NCI-H128 (cell line): ENCODE results near the gene NR2E1.

Experiments used
- DNase-seq: peaks from one replicate; lab custom pipeline; 2025; ENCODE audit not compliant: unreplicated experiment; lab: John Stamatoyannopoulos, UW

Gene NR2E1

DNA sequence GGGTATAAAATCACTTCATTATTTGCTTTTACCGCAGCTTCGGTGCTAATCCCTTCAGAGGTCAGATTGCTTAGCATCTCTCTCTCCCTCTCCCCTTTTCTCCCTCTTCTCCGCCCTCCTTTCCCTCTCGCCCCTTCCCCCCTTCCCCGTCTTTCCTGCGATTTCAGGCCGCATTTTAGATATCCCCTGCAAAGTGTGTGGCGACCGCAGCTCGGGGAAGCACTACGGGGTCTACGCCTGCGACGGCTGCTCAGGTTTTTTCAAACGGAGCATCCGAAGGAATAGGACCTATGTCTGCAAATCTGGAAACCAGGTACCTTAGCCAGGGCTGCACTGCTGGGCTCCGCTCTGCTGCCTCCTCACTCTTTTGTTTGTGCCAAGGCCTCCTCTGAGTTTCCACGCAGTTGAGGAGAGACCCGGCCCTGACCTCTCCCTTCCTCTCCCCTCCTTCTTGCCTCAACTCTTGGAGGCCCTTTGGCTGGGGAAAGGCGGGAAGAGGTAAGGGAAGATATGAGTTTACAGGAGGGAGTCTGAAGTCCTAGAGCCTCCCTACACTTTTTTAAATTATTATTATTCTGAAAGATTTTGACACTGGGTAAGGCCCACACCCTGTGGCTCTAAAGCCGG lies 5.6 kb downstream of the NR2E1 start:
- no peak for DNase-seq

DNA sequence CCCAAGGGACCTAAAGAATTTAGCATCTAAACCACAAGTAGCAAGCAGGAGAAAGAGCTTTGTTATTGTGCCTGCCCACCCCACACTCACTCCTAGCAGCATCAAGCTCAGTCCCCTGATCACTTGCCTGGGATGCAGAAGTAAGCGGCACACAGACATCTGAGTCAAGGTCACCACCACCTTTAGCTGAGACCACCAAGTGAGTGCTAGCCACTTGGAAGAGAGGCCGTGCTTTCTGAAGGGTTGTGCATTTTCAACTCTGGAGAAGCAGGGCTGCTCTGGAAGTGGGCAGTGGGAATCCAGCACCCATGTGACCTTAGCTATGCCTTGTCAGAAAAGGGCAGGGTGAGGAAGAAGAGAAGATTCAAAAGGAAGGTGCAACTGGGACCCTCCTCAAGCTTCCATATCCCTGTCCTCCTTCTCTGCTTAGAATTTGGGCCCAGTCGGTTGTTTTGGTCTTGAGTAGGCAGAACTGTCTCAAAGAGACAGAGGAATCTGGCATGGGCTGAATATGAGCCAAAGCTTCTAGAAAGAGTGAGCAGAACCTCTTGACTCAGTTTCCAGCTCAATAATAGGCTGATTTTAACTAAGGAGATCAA lies 6.2 kb downstream of the NR2E1 start:
- DNase-seq = no peak

DNA sequence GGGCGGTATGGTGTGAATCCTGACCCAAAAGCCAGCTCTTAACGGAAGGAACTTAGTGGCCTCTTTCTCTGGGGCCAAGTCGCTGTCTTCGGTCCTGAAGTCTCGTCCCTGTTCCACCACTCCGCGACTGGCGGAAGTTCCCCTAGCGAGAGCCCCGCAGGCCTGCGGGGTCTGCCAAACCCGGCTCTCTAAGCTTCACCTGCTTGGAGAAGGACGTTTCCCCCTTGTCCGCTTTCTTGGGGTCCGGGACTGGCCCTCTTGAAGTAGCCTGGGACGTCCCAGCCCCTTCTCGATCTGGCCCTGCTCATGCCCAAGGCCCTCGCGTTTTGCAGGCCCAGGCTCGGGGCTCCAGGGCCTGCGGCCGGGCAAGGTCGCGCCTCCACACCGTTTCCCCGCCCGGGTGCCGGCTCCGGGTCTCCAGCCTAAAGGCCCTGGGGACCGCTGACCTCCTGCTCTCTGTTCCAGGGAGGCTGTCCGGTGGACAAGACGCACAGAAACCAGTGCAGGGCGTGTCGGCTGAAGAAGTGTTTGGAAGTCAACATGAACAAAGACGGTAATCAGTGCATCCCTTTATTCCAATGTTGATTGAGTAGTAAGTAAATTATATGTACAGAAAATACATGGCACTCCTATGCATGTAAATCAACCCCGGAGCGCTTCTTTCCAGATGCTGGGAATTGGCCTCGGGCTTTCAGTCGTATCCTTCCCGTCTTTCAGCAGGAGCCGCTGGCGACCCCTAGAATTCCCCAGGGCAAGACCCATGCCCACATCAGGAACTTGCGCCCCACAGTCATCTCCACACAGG lies 8.8 kb downstream of the NR2E1 start:
- DNase-seq = no peak

DNA sequence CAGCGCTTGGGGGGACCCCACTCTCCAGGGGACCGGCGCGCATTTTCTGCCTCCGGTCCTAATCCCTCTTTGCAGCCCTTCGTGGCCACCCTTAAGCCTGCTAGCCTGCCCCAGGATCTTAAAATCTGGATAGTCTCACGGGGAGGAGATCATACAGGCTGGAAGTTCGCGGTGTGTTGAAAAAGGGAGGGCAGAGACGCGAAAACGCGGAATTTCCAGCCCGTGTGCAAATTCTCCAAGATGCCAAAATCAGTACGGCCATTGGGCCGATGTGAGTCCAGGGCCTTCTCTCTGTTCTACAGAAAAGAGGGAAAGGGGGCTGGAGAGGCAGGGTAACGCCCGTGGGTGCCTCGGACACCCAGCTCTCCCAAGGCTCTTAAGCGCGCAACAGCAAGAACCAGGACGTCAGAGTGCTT lies 9.4 kb downstream of the NR2E1 start:
- no peak for DNase-seq

DNA sequence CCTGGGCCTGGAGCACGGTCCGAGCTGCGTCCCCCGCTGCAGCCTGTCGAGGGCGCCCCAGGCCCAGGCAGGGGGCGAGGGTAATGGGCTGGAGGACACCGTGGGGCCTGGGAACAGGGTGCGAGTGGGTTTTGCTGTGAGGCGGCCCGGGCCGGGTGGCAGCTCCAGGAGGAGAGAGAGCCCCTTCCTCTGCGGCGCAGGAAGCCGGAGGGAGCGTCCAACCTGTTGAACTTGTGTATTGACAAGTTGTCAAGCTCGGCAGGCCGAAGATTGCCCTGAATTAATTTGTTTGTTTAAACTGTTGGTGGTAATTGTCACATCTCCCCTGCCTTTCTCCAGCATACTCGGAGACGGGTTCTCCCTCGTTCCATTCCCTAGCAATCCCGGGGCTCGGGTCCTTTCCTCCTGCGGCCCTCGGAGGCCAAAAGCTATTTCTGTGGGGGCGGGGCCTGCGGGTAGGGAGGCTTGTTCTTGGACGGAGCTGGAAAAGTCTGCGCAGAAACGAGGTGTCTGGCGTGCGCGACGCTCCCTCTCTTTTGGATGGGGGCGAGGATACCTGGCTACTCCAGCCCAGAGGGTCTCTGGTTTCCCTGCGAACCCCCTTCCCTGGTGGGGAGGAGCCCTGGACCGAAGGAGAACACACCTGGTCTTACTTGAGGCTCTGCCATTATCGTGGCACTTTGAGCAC lies 9.9 kb downstream of the NR2E1 start:
- DNase-seq = no peak

DNA sequence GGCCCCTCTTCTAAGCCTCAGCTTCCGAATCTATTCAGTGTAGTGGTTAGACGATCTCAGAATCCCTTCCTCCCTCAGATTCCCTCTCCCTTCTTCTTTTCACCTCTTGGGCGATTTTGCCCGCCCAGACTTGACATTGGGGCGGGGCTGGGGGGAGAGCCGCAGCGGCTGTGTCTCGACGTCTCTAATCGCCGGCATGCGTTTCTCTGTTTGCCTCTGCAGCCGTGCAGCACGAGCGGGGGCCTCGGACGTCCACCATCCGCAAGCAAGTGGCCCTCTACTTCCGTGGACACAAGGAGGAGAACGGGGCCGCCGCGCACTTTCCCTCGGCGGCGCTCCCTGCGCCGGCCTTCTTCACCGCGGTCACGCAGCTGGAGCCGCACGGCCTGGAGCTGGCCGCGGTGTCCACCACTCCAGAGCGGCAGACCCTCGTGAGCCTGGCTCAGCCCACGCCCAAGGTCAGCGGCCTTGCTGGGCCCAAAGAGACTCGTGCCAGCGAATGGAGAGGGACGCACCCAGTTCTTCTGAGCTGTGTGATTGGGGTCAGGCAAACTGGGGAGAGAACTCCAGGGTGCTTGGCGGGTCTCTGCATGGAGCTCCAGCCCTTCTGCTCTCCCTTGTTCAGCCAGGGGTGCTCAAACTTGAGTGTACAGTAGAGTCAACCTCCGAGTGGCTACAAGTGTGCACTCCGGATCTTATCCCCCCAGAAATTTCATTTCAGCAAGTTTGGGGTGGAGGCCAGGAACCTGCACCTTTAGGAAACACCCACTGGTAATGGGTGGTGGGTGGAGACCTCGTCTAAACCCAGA lies 10.7 kb downstream of the NR2E1 start:
- no peak for DNase-seq

DNA sequence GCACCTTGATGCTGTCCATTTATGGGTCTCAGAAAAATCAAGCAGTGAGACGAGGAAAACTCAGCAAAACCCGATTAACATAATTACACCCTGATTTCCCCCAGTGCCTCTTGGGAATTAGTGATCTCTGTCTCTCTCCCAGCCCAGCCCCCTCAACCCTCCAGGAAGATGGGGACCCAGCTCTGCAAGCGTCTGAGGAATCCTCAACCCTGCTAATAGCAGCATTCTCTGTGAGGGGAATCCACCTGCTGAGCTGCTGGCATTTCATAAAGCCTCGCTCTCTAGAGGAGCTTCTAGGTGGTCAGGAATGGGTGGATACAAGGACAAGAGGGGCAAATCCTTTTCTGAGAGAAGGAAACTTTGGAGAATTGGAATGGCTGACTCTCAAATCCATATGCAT lies 13.9 kb downstream of the NR2E1 start:
- no peak for DNase-seq

DNA sequence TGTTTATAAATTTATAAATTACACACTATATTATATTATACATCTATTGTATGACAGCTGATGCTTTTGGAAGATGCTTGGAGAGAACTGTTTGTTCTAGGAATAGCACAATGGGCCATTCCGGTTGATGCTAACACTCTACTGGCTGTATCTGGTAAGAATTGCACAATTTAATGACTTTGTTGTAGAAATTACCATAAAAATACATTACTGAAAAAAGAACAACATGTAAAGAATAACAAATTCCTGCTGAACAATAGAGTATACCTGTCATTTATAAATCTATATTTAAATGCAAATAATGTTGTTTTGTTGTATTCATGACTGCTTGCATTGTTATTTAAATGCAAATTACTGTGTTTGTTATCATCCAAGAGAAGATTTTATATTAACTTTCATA lies 14.4 kb downstream of the NR2E1 start:
- DNase-seq = no peak

DNA sequence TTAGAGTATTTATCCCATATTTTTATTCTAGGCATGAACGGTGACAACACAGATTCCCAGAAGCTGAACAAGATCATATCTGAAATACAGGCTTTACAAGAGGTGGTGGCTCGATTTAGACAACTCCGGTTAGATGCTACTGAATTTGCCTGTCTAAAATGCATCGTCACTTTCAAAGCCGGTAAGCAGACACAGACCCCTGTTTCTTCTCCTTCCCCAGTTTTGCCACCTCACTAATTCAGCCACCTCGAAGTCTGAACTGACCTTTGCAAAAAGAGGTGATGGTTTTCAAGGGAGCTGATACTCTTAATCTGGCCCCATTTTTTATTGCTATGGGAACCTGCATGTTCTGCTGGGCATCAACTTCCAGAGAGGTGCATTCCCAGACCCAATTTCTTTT lies 15.0 kb downstream of the NR2E1 start:
- DNase-seq = no peak

DNA sequence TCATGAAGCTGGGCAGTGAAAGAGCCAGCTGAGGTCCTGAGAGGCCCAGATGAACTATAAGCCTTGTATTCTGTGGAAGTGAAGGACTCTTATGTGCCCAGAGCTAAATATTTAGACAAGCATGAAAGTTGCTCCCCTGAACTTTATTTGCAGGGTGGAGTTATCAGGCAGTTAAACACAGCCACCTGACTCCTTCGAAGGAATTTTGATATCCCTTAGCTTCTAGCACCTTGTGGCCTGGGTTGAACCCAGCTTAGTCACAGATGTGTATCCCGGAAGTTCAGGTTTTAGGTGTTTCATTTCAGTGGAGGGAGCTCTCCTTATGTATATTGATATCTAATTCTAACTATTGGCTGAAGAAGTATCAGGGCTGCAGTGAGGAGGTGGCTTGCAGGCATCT lies 20.4 kb downstream of the NR2E1 start:
- no peak for DNase-seq

DNA sequence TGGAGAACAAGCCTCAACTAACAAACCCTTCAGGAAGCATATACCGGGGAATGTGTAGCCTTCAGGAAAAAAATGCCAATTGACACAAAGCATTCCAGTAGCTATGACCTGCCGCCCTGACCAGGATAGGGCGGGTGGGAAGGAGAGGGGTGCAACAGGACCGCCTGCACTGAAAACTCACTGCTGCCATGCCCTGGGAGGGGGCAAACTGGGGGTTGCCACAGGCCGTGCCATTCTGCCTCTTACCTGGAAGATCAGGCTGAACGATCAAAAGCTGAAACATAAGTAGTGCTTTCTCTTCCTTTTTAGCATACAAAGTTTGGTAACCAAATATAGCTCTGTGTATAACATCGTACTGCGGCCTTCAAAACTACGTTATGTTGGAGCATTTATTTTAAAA lies 21.7 kb downstream of the NR2E1 start:
- no peak for DNase-seq

DNA sequence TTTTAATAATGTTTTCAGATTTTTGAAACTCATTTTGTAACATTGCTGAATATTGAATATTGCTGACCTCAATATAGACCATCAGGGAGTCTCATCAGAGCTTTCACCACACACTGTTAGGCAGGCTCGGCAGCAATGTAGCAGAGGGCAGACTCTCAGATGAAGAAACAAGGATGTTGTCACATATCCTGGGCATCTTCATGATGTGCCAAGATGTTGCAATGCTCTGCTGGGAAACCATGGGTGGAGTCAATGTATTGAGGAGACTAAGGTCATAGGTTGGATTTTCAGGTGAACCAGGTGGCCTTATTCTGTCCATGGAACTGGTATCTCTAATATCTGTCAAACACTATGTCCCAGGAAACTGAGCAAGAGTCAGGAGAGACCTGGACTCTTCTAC lies 27.3 kb downstream of the NR2E1 start:
- no peak for DNase-seq

DNA sequence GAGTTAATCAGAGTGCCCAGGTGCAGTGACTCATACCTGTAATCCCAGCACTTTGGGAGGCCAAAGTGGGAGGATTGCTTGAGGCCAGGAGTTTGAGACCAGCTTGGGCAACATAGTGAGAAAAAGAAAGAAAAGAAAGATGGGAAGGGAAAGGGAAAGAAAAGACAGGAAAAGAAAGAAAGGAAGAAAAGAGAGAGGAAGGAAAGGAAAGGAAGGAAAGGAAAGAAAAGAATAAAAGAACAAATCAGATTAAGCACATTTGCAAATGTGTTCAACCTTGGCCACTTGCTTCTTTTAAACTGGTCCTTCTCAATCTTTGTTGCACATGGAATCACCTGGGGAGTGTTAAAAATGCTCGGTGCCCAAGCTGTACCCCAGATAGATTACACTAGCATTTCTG lies 28.0 kb downstream of the NR2E1 start:
- DNase-seq = no peak

DNA sequence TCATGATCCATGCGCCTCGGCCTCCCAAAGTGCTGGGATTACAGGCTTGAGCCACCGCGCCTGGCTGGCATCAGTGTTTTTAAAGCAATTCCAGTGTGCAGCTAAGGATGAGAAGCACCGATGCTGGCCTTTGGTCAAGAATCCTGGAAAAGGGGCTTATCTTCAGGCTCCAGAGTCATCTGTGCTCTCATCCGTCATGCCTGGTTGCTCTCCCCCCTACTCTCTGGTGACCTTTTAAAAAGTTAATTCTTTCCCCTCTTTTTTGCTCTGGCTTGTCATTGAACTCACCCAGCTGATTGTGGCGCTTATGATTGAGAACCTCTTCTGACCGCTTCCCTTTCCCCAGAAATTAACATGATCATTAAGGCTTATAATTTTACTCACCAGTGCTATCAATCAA lies 28.7 kb downstream of the NR2E1 start:
- no peak for DNase-seq

DNA sequence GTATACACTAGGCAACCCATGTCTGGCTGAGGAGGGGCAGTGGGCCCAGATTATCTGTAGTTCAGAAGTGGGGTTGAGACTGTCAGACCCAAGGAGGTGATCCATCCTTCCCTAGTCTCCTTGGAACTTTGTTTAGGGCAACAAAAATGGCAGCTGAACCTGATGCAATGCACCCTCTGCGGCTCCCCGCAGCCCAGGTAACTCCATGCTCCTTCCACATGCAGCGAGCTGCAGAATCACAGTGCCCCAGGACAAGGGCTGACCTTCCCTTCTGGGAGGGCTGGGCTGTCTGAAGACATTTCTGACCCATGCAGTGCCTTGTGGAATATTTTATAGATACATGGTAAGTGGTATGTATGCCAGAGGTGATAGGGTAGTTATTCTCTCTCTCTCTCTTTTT lies 29.4 kb downstream of the NR2E1 start:
- DNase-seq = no peak

DNA sequence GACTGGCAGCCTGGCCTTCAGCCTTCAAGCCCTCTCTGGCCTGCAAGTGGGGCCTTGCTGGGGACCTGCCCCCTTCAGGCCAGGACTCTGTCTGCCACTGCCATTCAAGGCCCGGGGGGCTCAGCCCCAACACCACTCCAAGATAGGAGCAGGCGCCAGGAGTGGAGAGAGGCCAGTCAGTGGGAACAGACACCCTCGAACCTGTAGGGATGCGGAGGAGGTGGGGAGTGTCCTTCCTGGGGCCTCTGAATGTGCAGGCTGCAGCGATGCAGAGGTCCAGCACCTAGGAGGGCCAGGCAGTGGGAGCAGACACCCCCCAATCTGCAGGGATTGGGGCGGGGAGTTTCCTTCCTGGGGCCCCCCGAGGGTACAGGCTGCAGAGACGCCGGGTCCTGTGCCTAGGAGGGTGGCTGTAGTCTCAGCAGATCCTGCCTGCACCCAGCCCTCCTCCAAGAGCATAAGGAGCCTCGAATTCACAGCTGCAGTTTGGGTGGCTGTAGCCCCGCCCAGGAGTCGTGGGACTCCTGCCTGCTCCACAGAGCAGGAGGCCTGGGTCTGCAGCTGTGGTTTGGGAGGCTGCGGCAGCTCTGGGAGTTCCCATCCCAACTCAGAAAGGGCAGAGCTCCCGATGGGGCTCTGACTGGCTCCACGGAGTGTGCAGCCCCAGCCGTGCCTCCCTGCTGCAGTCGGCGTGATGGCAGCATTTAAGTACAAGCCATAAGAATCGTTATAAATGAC lies 33.1 kb downstream of the NR2E1 start:
- no peak for DNase-seq

DNA sequence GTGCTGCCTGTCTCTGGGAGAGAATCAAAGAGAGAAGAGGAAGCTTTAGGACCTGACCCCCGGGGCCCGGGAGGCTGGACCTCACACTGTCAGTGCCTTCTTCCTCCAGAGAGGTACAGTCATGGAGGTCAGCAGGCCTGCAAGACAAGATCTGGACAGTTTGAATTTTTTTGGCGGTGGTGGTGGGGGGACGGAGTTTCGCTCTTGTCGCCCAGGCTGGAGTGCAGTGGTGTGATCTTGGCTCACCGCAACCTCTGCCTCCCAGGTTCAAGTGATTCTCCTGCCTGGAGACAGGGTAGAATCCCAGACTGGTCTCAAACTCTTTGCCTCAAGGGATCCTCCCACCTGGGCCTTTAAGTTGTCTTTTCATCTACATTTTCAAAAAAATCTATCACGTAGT lies 34.4 kb downstream of the NR2E1 start:
- DNase-seq = no peak

DNA sequence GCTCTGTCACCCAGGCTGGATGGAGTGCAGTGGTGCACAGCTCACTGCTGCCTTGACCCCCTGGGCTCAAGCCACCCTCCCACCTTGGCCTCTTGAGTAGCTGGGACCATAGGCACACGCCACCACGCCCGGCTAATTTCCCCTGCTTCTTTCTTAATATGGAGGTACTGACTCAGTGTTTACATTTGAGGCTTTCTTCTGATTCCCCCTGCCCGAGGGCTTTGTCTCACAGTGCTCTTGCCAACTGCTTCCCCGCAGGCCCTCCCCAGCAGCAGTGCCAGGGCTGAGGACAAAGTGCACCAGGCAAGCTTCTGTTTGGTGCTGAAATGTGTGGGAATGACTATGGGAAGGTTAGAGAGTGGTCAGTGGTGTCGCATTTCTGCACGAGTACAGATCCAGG lies 34.8 kb downstream of the NR2E1 start:
- DNase-seq = no peak

DNA sequence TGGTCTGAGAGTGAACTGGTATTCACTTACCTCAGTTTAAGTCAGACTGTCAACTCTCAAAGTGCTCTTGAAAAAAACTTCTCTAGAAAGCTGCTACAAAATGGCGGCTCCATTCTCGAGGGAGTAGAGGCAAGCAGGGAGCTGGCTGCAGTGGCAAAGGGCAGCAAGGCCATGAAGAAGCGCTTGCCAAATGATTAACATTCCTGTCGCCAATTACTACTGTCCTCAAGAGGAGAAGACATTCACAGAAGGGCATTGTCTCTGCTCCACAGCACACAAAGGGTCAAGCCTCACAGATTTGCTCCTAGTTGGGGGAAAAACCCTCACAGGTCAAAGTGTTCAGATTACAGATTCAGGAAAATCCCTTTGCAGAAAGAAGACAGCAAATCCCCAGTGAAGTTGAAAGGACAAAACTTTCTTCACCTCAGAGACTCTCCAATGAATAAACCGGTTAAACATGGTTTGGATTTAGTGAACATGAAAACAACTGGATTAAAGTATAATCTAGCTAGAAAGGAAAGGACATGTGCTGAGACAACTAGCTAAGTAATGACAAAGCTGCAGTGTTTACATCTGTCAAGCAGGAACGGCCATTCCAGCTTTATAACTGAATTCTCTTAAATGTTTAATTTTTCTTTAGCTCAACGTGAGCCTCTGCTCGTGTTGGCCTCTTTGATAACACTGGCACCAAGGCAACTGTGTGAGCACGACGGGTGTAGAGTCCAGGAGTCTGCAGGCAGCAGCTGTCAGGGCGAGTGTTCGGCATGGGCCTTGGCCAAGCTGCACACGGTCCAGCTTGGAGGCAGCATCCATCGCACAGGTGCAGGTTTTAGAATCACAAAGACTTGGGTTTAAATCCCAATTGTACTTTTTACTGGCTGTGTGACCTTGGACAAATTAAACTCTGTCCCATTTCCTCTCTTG lies 37.6 kb downstream of the NR2E1 start:
- DNase-seq = no peak
